ENCODE data around the gene SUCLG1. TPM values are rescaled to one million over a fixed set of nuclear protein-coding genes. Genes with fewer than 3 reads are reported as not detected.

SUCLG1 gene
- total and polyA plus RNA-seq, 2 of the 8 experiments (the other 6 are each of a cell fraction or from before 2014, with no cell fraction given), result 19.9 to 40.0 TPM

DNA sequence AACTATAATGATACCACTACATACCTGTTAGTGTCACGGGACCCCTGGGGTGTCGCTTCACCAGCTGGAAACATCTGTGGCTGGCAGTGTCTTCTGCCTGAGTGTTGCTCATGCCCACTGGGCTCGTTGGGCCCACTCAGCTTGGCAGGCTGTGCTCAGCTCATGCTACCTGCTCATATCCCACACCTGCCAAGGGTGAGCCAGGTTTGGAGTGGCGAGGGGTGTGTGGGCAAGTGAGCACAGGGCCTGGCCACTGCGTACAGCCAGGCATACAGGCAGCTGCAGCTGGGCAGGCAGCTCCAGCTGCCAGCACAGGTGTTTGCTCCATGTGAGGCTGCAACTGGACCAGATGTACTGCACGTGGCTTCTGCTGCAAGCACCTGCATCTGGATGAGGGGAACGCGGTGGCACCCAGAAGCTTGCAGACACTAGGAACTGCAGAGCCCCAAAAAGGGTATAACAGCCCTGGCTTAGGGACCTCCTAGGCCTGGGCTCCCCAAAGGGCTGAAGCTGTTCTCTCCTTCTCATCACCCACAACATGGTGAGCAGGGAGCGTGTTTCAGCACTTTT is 70.1 kb downstream of the SUCLG1 start (continued):
- no peak for TF ChIP-seq TCF12 (IDR thresholded peaks at IDR 0.05; ENCODE audit: low read depth, low read length)
- no peak for TF ChIP-seq SIN3A (conservative IDR thresholded peaks at IDR 0.05 in 1 of 2, IDR thresholded peaks at IDR 0.05 in 1 of 2; ENCODE audit: low read depth in 1 of 2, low read length in 2 of 2)
- no peak for TF ChIP-seq POU5F1 (IDR thresholded peaks at IDR 0.05; ENCODE audit: low read depth, low read length)
- TF ChIP-seq JUN (IDR thresholded peaks at IDR 0.05; ENCODE audit: low read depth, low read length), result no peak
- no peak for TF ChIP-seq TBP (IDR thresholded peaks at IDR 0.05; ENCODE audit: low read depth, low read length)

All from H1 (cell line).